K562 (cell line): ENCODE measurements around the gene SMG1. TPM values are rescaled to one million over a fixed set of nuclear protein-coding genes. Genes with fewer than 3 reads are reported as not detected.
"Not testable (repeated sequence)": the region's sequence is repeated elsewhere in the genome, so short reads cannot be mapped to it uniquely, and the experiment has no call there.

ENCODE experiments used
- ATAC-seq: fragments of 200-7000 bp; cut with Tn5 transposase; 3 replicates; pipeline ENCODE4 v1.9.1; 2020; ENCODE audit warnings: moderate library complexity
- BruUV-seq: library from RNA; stranded (reverse); fragments of 400-500 nt; replicated peaks from 2 replicates; lab custom pipeline; 2021; lab: Mats Ljungman, UMichigan
- CTCF ChIA-PET: fragments of 300-600 bp; formaldehyde crosslinking; extraction: SDS; loops from one replicate; lab custom pipeline; 2021; ENCODE audit warnings: low intra/inter-chr PET ratio; lab: Yijun Ruan, JAX
- POLR2A ChIA-PET: fragments of 300-600, 350-650 bp; sonication (Branson Sonifier 250); formaldehyde crosslinking; extraction: SDS; loops from one replicate; lab custom pipeline; 2021; ENCODE audit warnings: antibody characterized with exemption, inconsistent platforms; lab: Yijun Ruan, JAX
- DNase-seq, 4 experiments: peaks; one replicate each; pipeline versions ENCODE4 v3.0.0 to v3.0.0-alpha.2; 2011 to 2018; ENCODE audit warnings: low spot score in 3 of 4, mixed read lengths in 3 of 4; ENCODE audit errors: extremely low read depth in 1 of 4
- FAIRE-seq: peaks from 2 replicates; lab custom pipeline; 2011; peaks lifted over from hg19 to GRCh38; lab: Jason Lieb, UNC
- H2AFZ ChIP-seq: 2 replicates; pipeline ENCODE4 v1.6.0; 2011; ENCODE audit warnings: low read depth, low read length, control low read depth, inconsistent platforms
- H3K27ac ChIP-seq: fragments of 200-600 bp; 3 replicates; pipeline ENCODE4 v1.8.0; 2011; ENCODE audit warnings: low read depth, mild to moderate bottlenecking, control low read depth, inconsistent platforms, low read length, moderate library complexity, mixed read lengths; ENCODE audit errors: extremely low read depth
- H3K27me3 ChIP-seq, 2 experiments: fragments of 300-600 bp in 1 of 2; 2 replicates in 1 of 2; 3 replicates in 1 of 2; pipeline versions ENCODE4 v1.6.0 to v1.8.0; 2011; ENCODE audit warnings: inconsistent platforms in 2 of 2, low read length in 2 of 2, mild to moderate bottlenecking in 1 of 2, mixed read lengths in 1 of 2, moderate library complexity in 1 of 2; ENCODE audit not compliant: control insufficient read depth in 2 of 2, insufficient read depth in 2 of 2
- H3K36me3 ChIP-seq: fragments of 300-600 bp; 3 replicates; pipeline ENCODE4 v1.8.0; 2011; ENCODE audit warnings: mild to moderate bottlenecking, low read length, inconsistent platforms; ENCODE audit not compliant: control insufficient read depth, insufficient read depth
- H3K4me1 ChIP-seq, 2 experiments: fragments of 200-600 bp in 1 of 2; replicated peaks in 1 of 2; 2 replicates in 1 of 2; 3 replicates in 1 of 2; pipeline versions ENCODE4 v1.5.1 to v1.8.0; 2011; ENCODE audit warnings: inconsistent platforms in 2 of 2, low read length in 2 of 2, mild to moderate bottlenecking in 1 of 2, mixed read lengths in 1 of 2, moderate library complexity in 1 of 2; ENCODE audit not compliant: control insufficient read depth in 2 of 2, insufficient read depth in 2 of 2
- H3K4me2 ChIP-seq: 2 replicates; pipeline ENCODE4 v1.6.1; 2011; ENCODE audit warnings: low read length, control low read depth, inconsistent platforms, mixed read lengths; ENCODE audit not compliant: insufficient read depth
- H3K4me3 ChIP-seq: fragments of 200-600 bp; sonication (generic), shearing (Covaris generic); 2 replicates; pipeline ENCODE4 v1.5.1; 2016; ENCODE audit warnings: control low read depth, inconsistent platforms
- H3K79me2 ChIP-seq: fragments of 200-600 bp; 3 replicates; pipeline ENCODE4 v1.8.0; 2011; ENCODE audit warnings: low read length, inconsistent platforms; ENCODE audit not compliant: control insufficient read depth, insufficient read depth
- H3K9ac ChIP-seq, 2 experiments: 2 replicates each; pipeline versions ENCODE4 v1.6.0 to v1.6.1; 2011; ENCODE audit warnings: low read depth in 2 of 2, low read length in 2 of 2, control low read depth in 1 of 2, inconsistent platforms in 1 of 2, mild to moderate bottlenecking in 1 of 2, mixed read lengths in 1 of 2; ENCODE audit not compliant: insufficient read depth in 1 of 2
- H3K9me1 ChIP-seq: one replicate; pipeline ENCODE4 v1.6.0; 2011; ENCODE audit warnings: inconsistent platforms, mild to moderate bottlenecking, low read length, moderate library complexity; ENCODE audit not compliant: control insufficient read depth, insufficient read depth
- H3K9me3 ChIP-seq: replicated peaks from 2 replicates; pipeline ENCODE4 v1.5.1; 2011; ENCODE audit warnings: low read depth, low read length, inconsistent platforms; ENCODE audit not compliant: control insufficient read depth, insufficient read depth
- H4K20me1 ChIP-seq: replicated peaks from 2 replicates; pipeline ENCODE4 v1.6.1; 2011; ENCODE audit warnings: low read length, inconsistent platforms, mixed read lengths; ENCODE audit not compliant: control insufficient read depth, insufficient read depth
- FOXK2 ChIP-seq, 2 experiments: fragments of 450-650 bp; IDR thresholded peaks in 1 of 2; conservative IDR thresholded peaks in 1 of 2; 2 replicates each; pipeline ENCODE4 v1.6.1; 2016; ENCODE audit warnings: low read depth in 2 of 2, mild to moderate bottlenecking in 1 of 2
- NRF1 ChIP-seq, 2 experiments: fragments of 450-650 bp; IDR thresholded peaks in 1 of 2; conservative IDR thresholded peaks in 1 of 2; 2 replicates each; pipeline ENCODE4 v1.6.1; 2014; ENCODE audit warnings: mild to moderate bottlenecking in 2 of 2
- PHF8 ChIP-seq: fragments of 200-600 bp; sonication (generic); IDR thresholded peaks from 2 replicates; pipeline ENCODE4 v1.6.1; 2012; ENCODE audit warnings: mixed run types, mild to moderate bottlenecking, inconsistent platforms, low read length, moderate library complexity, borderline replicate concordance
- RBFOX2 ChIP-seq: fragments of 200-400 bp; formaldehyde crosslinking; IDR thresholded peaks from 2 replicates; pipeline ENCODE4 v1.6.1; 2017; ENCODE audit warnings: low read depth, mild to moderate bottlenecking, low read length, moderate library complexity
- WGBS: fragments of 100-300 bp; shearing (Covaris generic); methylation state at CpG from one replicate; pipeline ENCODE4 v1.1.6; 2016; ENCODE audit warnings: low coverage, mixed read lengths; ENCODE audit not compliant: insufficient coverage; ENCODE audit errors: missing lambda C conversion rate; 5-methylcytosine and 5-hydroxymethylcytosine counted together
- in situ Hi-C: fragments of 300-500 bp; cut with MboI; formaldehyde crosslinking; loops from 4 replicates; pipeline ENCODE4 v1.15.0; 2018; ENCODE audit warnings: inconsistent platforms, mixed read lengths
- intact Hi-C: fragments of 100-400 bp; cut with micrococcal nuclease; formaldehyde crosslinking; loops from 2 replicates; pipeline ENCODE4 v1.14.2; 2022
- polyA plus RNA-seq, 8 experiments: library from polyadenylated mRNA; depleted of rRNA in 4 of 8; stranded (reverse) in 5 of 8; unstranded in 3 of 8; fragments of >200 nt; fragmentation: Nextera tagmentation in 2 of 8; fragmentation: Illumina TruSeq in 1 of 8; extraction: Ambion mirVana in 2 of 8; extraction: Trizol in 1 of 8; gene quantifications; 2 replicates each; pipeline versions ENCODE4 v1.2.1 to v1.2.3, GENCODE V29; 2011 to 2014; ENCODE audit warnings: inconsistent platforms in 1 of 8, missing spikeins in 1 of 8
- total RNA-seq, 7 experiments: library from RNA; depleted of rRNA in 6 of 7; stranded (reverse); fragments of >200 nt in 6 of 7; fragmentation: Illumina TruSeq in 2 of 7; extraction: Trizol in 2 of 7; gene quantifications; 2 replicates each; pipeline versions ENCODE4 v1.2.1 to v1.2.3, GENCODE V29; 2011 to 2021; ENCODE audit warnings: low replicate concordance in 1 of 7

SMG1 gene
- total and polyA plus RNA-seq, 9 of the 15 experiments (the other 6 are each of a cell fraction or from before 2014, with no cell fraction given) = 3.4 to 54.8 (median 32.0) TPM

GRCh38 chr16:18955874-18956580 lies 29.8 kb upstream of the SMG1 start:
- CTCF ChIA-PET, H3K9me1 ChIP-seq, BruUV-seq, in situ Hi-C loops, H3K27me3 ChIP-seq, H3K9ac ChIP-seq, intact Hi-C loops, FAIRE-seq, H3K79me2 ChIP-seq, H3K9me3 ChIP-seq, H4K20me1 ChIP-seq, H3K36me3 ChIP-seq, H3K4me1 ChIP-seq, H3K27ac ChIP-seq: not testable (repeated sequence)
- POLR2A ChIA-PET = interaction anchor here (0.6 to 1.2 kb wide), 4 partner anchors 10 to 502 kb away, joined by 3 to 5 read pairs (median 4); no protein-coding TSS in a partner anchor
- peak; percentile 22; the same call in 1 of the 2 replicates for TF ChIP-seq PHF8
- TF ChIP-seq NRF1 (conservative IDR thresholded peaks at IDR 0.05 in 1 of 2, IDR thresholded peaks at IDR 0.05 in 1 of 2) = peak; percentile 83 to 86
- TF ChIP-seq FOXK2 (conservative IDR thresholded peaks at IDR 0.05 in 1 of 2, IDR thresholded peaks at IDR 0.05 in 1 of 2; ENCODE audit: low read depth in 2 of 2) = peak in 1 of 2 experiments; percentile 37; a peak in 1 of 4 replicates
- TF ChIP-seq RBFOX2 = 0 out of 2 replicates have a peak, but pooled peaks have one; percentile 17
- H3K4me3 ChIP-seq = peak overlapping the region; percentile 32
- WGBS = 9% methylated on average over 15 of the region's 21 CpGs
- peak overlapping the region; percentile 91 for H2AFZ ChIP-seq
- peak; percentile 84 for ATAC-seq
- DNase-seq = peak; percentile 37 to 58 (median 40)
- peak overlapping the region; percentile 30 for H3K4me2 ChIP-seq
